Mesendoderm (in vitro differentiated cells): ENCODE measurements around the gene LCLAT1.
"Not testable (repeated sequence)": the region's sequence is repeated elsewhere in the genome, so short reads cannot be mapped to it uniquely, and the experiment has no call there.

ENCODE experiments used
- DNase-seq: peaks from one replicate; pipeline ENCODE4 v3.0.0; 2013
- H2AK5ac ChIP-seq: 2 replicates; pipeline ENCODE4 v1.6.1; 2013; ENCODE audit warnings: low read length, inconsistent platforms
- H2BK120ac ChIP-seq: 2 replicates; pipeline ENCODE4 v1.6.1; 2013; ENCODE audit warnings: low read depth, mild to moderate bottlenecking, low read length, moderate library complexity, mixed read lengths
- H2BK15ac ChIP-seq: replicated peaks from 2 replicates; pipeline ENCODE4 v1.6.1; 2013; ENCODE audit warnings: low read depth, mild to moderate bottlenecking, moderate library complexity
- H2BK5ac ChIP-seq: 2 replicates; pipeline ENCODE4 v1.6.1; 2013; ENCODE audit warnings: low read length, inconsistent platforms
- H3K18ac ChIP-seq: 2 replicates; pipeline ENCODE4 v1.6.1; 2013; ENCODE audit warnings: mild to moderate bottlenecking, low read length, mixed read lengths
- H3K23ac ChIP-seq: one replicate; pipeline ENCODE4 v1.6.1; 2013; ENCODE audit warnings: low read length
- H3K27ac ChIP-seq: 2 replicates; pipeline ENCODE4 v1.5.1; 2013; ENCODE audit warnings: low read depth, mild to moderate bottlenecking, inconsistent platforms, low read length, moderate library complexity
- H3K27me3 ChIP-seq: 2 replicates; pipeline ENCODE4 v1.6.1; 2013; ENCODE audit warnings: low read length, control low read depth, mild to moderate bottlenecking, inconsistent platforms; ENCODE audit not compliant: insufficient read depth, poor library complexity
- H3K36me3 ChIP-seq: 2 replicates; pipeline ENCODE4 v1.6.1; 2013; ENCODE audit warnings: low read length, inconsistent platforms; ENCODE audit not compliant: control insufficient read depth, insufficient read depth
- H3K4ac ChIP-seq: one replicate; pipeline ENCODE4 v1.6.1; 2013; ENCODE audit warnings: low read depth, mild to moderate bottlenecking, low read length, moderate library complexity
- H3K4me1 ChIP-seq: 2 replicates; pipeline ENCODE4 v1.6.1; 2013; ENCODE audit warnings: low read depth, low read length, inconsistent platforms; ENCODE audit not compliant: control insufficient read depth
- H3K4me2 ChIP-seq: 2 replicates; pipeline ENCODE4 v1.6.1; 2013; ENCODE audit warnings: low read length
- H3K4me3 ChIP-seq: 2 replicates; pipeline ENCODE4 v1.5.1; 2013; ENCODE audit warnings: mild to moderate bottlenecking, low read length
- H3K56ac ChIP-seq: one replicate; pipeline ENCODE4 v1.6.1; 2013; ENCODE audit warnings: low read length
- H3K79me1 ChIP-seq: 2 replicates; pipeline ENCODE4 v1.6.1; 2013; ENCODE audit warnings: low read length, inconsistent platforms
- H3K79me2 ChIP-seq: 2 replicates; pipeline ENCODE4 v1.6.1; 2013; ENCODE audit warnings: mild to moderate bottlenecking, low read length; ENCODE audit not compliant: control insufficient read depth, insufficient read depth
- H3K9ac ChIP-seq: 2 replicates; pipeline ENCODE4 v1.6.1; 2013; ENCODE audit warnings: low read length, inconsistent platforms
- H4K5ac ChIP-seq: one replicate; pipeline ENCODE4 v1.6.1; 2013; ENCODE audit warnings: low read length
- H4K8ac ChIP-seq: one replicate; pipeline ENCODE4 v1.6.1; 2013; ENCODE audit warnings: low read depth, mild to moderate bottlenecking, control low read depth, low read length, moderate library complexity
- WGBS: extraction: QIAGEN DNeasy Blood & Tissue Kit; methylation state at CpG from one replicate; pipeline ENCODE4 v1.1.7; 2013; ENCODE audit warnings: low lambda C conversion rate, missing lambda C conversion rate; ENCODE audit not compliant: insufficient coverage; ENCODE audit errors: extremely low coverage; 5-methylcytosine and 5-hydroxymethylcytosine counted together

Gene LCLAT1

GRCh38 chr2:30504731-30505130 is 57.7 kb downstream of the LCLAT1 start:
- Histone ChIP-seq H3K4ac (no peak overlapping the region), H3K79me1 (peaks cover 11% of the 10 kb centered on the region), H2BK15ac (no peak overlapping the region), H3K56ac (no peak overlapping the region), H3K18ac (no peak overlapping the region), H3K4me1 (peaks cover under 1% of the 10 kb centered on the region), H3K9ac (no peak overlapping the region), H4K8ac (no peak overlapping the region), H3K27me3 (no peaks in the 10 kb centered on the region), H3K27ac (no peak overlapping the region), H3K23ac (no peak overlapping the region), H2AK5ac (no peak overlapping the region), H4K5ac (no peak overlapping the region), H3K4me3 (no peak overlapping the region), H3K4me2 (no peak overlapping the region), H3K36me3 (no peaks in the 10 kb centered on the region), H3K79me2 (peaks cover 7% of the 10 kb centered on the region), H2BK120ac (no peak overlapping the region), H2BK5ac (no peak overlapping the region)
- no CpG with 5 or more reads among the region's 1 CpG for WGBS
- DNase-seq, result no peak

GRCh38 chr2:30505500-30506180 is 58.6 kb downstream of the LCLAT1 start:
- Histone ChIP-seq H2BK120ac (no peak overlapping the region), H3K4me2 (no peak overlapping the region), H4K8ac (no peak overlapping the region), H4K5ac (no peak overlapping the region), H3K56ac (no peak overlapping the region), H3K79me1 (peaks cover 14% of the 10 kb centered on the region), H3K36me3 (no peaks in the 10 kb centered on the region), H3K27me3 (no peaks in the 10 kb centered on the region), H3K27ac (no peak overlapping the region), H3K4me1 (peaks cover 3% of the 10 kb centered on the region), H3K9ac (no peak overlapping the region), H3K79me2 (peaks cover 9% of the 10 kb centered on the region), H2AK5ac (no peak overlapping the region), H3K18ac (no peak overlapping the region), H3K23ac (no peak overlapping the region), H2BK5ac (no peak overlapping the region), H2BK15ac (no peak overlapping the region), H3K4ac (no peak overlapping the region), H3K4me3 (no peak overlapping the region)
- peak; percentile 51 for DNase-seq
- no CpG with 5 or more reads among the region's 3 CpGs for WGBS

- not testable (repeated sequence) for H3K23ac ChIP-seq, H3K18ac ChIP-seq, H2BK120ac ChIP-seq, H3K56ac ChIP-seq, H2AK5ac ChIP-seq, H4K8ac ChIP-seq, H3K79me2 ChIP-seq, H3K4me2 ChIP-seq, DNase-seq, H3K4me3 ChIP-seq, H3K27ac ChIP-seq, H4K5ac ChIP-seq, H3K9ac ChIP-seq, H2BK5ac ChIP-seq, H3K27me3 ChIP-seq, H3K4ac ChIP-seq, H2BK15ac ChIP-seq, H3K4me1 ChIP-seq, H3K36me3 ChIP-seq
- peaks cover 14% of the 10 kb centered on the region for H3K79me1 ChIP-seq
- no CpG with 5 or more reads among the region's 1 CpG for WGBS
These were observed 60.4 kb downstream of the LCLAT1 start for GRCh38 chr2:30507460-30507859.

- H2BK120ac ChIP-seq, result no peak overlapping the region
- H2BK5ac ChIP-seq, result no peak overlapping the region
- no CpG with 5 or more reads among the region's 5 CpGs for WGBS
- H3K4me1 ChIP-seq, result peaks cover 6% of the 10 kb centered on the region
- peak overlapping the region; percentile 66 for H2AK5ac ChIP-seq
- H4K8ac ChIP-seq, result no peak overlapping the region
- H3K56ac ChIP-seq, result no peak overlapping the region
- no peak overlapping the region for H3K27ac ChIP-seq
- H3K4ac ChIP-seq, result no peak overlapping the region
- H3K23ac ChIP-seq, result no peak overlapping the region
- H3K18ac ChIP-seq, result no peak overlapping the region
- H3K27me3 ChIP-seq, result no peaks in the 10 kb centered on the region
- H3K9ac ChIP-seq, result no peak overlapping the region
- H2BK15ac ChIP-seq, result no peak overlapping the region
- no peaks in the 10 kb centered on the region for H3K36me3 ChIP-seq
- no peak overlapping the region for H3K4me3 ChIP-seq
- H3K79me1 ChIP-seq, result peaks cover 10% of the 10 kb centered on the region
- DNase-seq, result no peak
- H3K4me2 ChIP-seq, result no peak overlapping the region
- peaks cover 7% of the 10 kb centered on the region for H3K79me2 ChIP-seq
- H4K5ac ChIP-seq, result no peak overlapping the region
These were observed 62.7 kb downstream of the LCLAT1 start for GRCh38 chr2:30509716-30510115.

GRCh38 chr2:30510409-30510808 is 63.4 kb downstream of the LCLAT1 start:
- no peaks in the 10 kb centered on the region for H3K36me3 ChIP-seq

More at GRCh38 chr2:30510409-30510808, 63.4 kb downstream of the LCLAT1 start:
- no peak overlapping the region for H2AK5ac ChIP-seq
- H2BK120ac ChIP-seq, result no peak overlapping the region
- no peak overlapping the region for H3K4me2 ChIP-seq
- H3K4me3 ChIP-seq, result no peak overlapping the region
- H4K5ac ChIP-seq, result no peak overlapping the region
- no peak overlapping the region for H3K23ac ChIP-seq
- H3K18ac ChIP-seq, result no peak overlapping the region
- no peak overlapping the region for H2BK15ac ChIP-seq
- H4K8ac ChIP-seq, result no peak overlapping the region
- no peaks in the 10 kb centered on the region for H3K27me3 ChIP-seq
- H3K56ac ChIP-seq, result no peak overlapping the region
- no peak for DNase-seq
- peaks cover 15% of the 10 kb centered on the region for H3K79me1 ChIP-seq
- no peak overlapping the region for H3K9ac ChIP-seq
- peaks cover 9% of the 10 kb centered on the region for H3K4me1 ChIP-seq
- H3K79me2 ChIP-seq, result peaks cover 10% of the 10 kb centered on the region
- no peak overlapping the region for H2BK5ac ChIP-seq
- no CpG with 5 or more reads among the region's 4 CpGs for WGBS
- H3K4ac ChIP-seq, result no peak overlapping the region
- H3K27ac ChIP-seq, result no peak overlapping the region
